ENCODE data around the gene MID1.

Gene MID1

DNA sequence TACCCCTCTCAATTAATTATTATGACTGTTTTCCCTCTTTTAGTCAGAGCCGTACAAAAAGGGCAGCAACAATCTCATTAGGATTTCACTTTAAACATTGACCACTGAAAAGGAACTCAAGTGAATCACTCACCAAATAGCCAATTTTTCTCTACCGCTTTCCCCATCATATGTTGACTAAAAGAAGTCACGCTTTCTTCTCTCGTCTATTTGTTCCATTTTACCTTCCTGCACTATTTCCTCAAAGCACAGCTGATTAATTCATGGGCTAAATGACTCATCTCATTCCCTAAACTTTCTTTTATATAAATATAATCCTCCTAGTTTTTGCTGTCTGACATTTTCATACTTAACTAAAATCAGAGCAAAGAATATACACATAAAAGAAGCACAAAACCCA, 8.2 kb downstream of the MID1 start:
- DNase-seq, result peak in 1 of 2 donors; percentile 23

DNA sequence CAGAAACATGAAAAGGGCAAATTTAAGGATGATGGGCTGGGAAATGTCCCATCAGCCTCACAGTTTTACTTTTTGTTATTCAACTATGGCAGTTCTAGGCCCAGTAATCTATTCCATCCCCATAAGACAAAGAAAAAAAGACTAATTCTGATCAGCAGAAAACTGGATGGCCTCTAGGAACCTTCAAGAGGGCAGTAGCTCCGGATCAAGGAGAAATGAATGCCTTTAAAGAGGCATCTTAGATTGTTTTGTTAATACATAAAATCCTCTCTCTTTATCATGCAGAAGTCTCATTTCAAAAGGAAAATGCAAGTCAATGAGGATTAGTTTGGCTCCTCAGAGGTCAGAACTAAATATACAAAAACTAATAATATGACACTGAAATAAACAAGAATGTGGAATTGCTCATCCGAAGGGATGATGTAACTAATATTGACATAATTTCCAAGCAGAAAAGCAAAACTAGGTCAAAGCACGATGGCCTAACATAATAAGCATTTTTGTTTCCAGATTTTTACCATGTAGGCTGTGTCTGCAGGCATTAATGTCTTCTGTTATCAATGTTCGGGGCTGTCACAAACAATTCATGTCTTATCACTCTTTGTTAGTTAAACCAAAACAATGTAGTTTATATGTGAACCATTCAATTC, 8.8 kb downstream of the MID1 start:
- Histone ChIP-seq H3K4ac (ENCODE audit: low read depth, low read length) (no peak overlapping the region), H3K4me3 (ENCODE audit: low read depth, low read length) (no peak overlapping the region), H4K12ac (ENCODE audit: low read depth, low read length) (no peak overlapping the region), H3K4me2 (ENCODE audit: low read length) (no peak overlapping the region), H2BK5ac (ENCODE audit: low read depth, low read length, poor library complexity) (no peak overlapping the region), H3K23ac (ENCODE audit: low read length) (no peak overlapping the region), H3K79me2 (ENCODE audit: control insufficient read depth, insufficient read depth, low read length, poor library complexity) (peaks cover 2% of the 10 kb centered on the region), H3K36me3 (ENCODE audit: control insufficient read depth in 1 of 2, insufficient read depth in 2 of 2, low read length in 2 of 2) (no peaks in the 10 kb centered on the region), H3K18ac (ENCODE audit: low read length) (no peak overlapping the region), H2BK120ac (ENCODE audit: insufficient read depth, low read length, poor library complexity) (no peak overlapping the region), H4K8ac (ENCODE audit: low read depth, low read length) (no peak overlapping the region), H3K9me3 (ENCODE audit: insufficient read depth, low read depth, low read length) (no peaks in the 10 kb centered on the region), H2AK5ac (ENCODE audit: low read length) (no peak overlapping the region), H3K27ac (ENCODE audit: low read depth, low read length) (no peak overlapping the region), H3K9ac (ENCODE audit: low read length) (no peak overlapping the region), H4K91ac (ENCODE audit: low read depth, low read length) (no peak overlapping the region), H2AFZ (ENCODE audit: insufficient read depth, low read length, poor library complexity) (no peak overlapping the region), H3K79me1 (ENCODE audit: low read length) (no peaks in the 10 kb centered on the region), H3K14ac (ENCODE audit: low read length) (no peak overlapping the region), H3K4me1 (ENCODE audit: control insufficient read depth in 1 of 2, insufficient read depth in 2 of 2, low read length in 2 of 2) (peaks cover 0 to 3% of the 10 kb centered on the region in 2 experiments), H2BK12ac (ENCODE audit: low read length) (no peak overlapping the region), H3K27me3 (ENCODE audit: insufficient read depth, low read length) (no peaks in the 10 kb centered on the region)
- WGBS (ENCODE audit: extremely low coverage, insufficient coverage, insufficient read length), result no CpG with 5 or more reads among the region's 4 CpGs
- DNase-seq, result peak; percentile 6 to 54

More for the DNA sequence above, 8.2 kb downstream of the MID1 start:
- Histone ChIP-seq H4K12ac (ENCODE audit: low read depth, low read length) (no peak overlapping the region), H3K27me3 (ENCODE audit: insufficient read depth, low read length) (no peaks in the 10 kb centered on the region), H2BK120ac (ENCODE audit: insufficient read depth, low read length, poor library complexity) (no peak overlapping the region), H3K9ac (ENCODE audit: low read length) (no peak overlapping the region), H3K14ac (ENCODE audit: low read length) (no peak overlapping the region), H3K9me3 (ENCODE audit: insufficient read depth, low read depth, low read length) (no peaks in the 10 kb centered on the region), H3K27ac (ENCODE audit: low read depth, low read length) (no peak overlapping the region), H2AFZ (ENCODE audit: insufficient read depth, low read length, poor library complexity) (no peak overlapping the region), H3K4ac (ENCODE audit: low read depth, low read length) (no peak overlapping the region), H3K4me2 (ENCODE audit: low read length) (no peak overlapping the region), H4K91ac (ENCODE audit: low read depth, low read length) (no peak overlapping the region), H3K4me3 (ENCODE audit: low read depth, low read length) (no peak overlapping the region), H3K79me1 (ENCODE audit: low read length) (no peaks in the 10 kb centered on the region), H3K36me3 (ENCODE audit: control insufficient read depth in 1 of 2, insufficient read depth in 2 of 2, low read length in 2 of 2) (no peaks in the 10 kb centered on the region), H2AK5ac (ENCODE audit: low read length) (no peak overlapping the region), H3K18ac (ENCODE audit: low read length) (no peak overlapping the region), H2BK5ac (ENCODE audit: low read depth, low read length, poor library complexity) (no peak overlapping the region), H3K79me2 (ENCODE audit: control insufficient read depth, insufficient read depth, low read length, poor library complexity) (peaks cover 2% of the 10 kb centered on the region), H4K8ac (ENCODE audit: low read depth, low read length) (no peak overlapping the region), H2BK12ac (ENCODE audit: low read length) (no peak overlapping the region), H3K4me1 (ENCODE audit: control insufficient read depth in 1 of 2, insufficient read depth in 2 of 2, low read length in 2 of 2) (peaks cover 0 to 3% of the 10 kb centered on the region in 2 experiments), H3K23ac (ENCODE audit: low read length) (no peak overlapping the region)
- no CpG with 5 or more reads among the region's 4 CpGs for WGBS (ENCODE audit: extremely low coverage, insufficient coverage, insufficient read length)

DNA sequence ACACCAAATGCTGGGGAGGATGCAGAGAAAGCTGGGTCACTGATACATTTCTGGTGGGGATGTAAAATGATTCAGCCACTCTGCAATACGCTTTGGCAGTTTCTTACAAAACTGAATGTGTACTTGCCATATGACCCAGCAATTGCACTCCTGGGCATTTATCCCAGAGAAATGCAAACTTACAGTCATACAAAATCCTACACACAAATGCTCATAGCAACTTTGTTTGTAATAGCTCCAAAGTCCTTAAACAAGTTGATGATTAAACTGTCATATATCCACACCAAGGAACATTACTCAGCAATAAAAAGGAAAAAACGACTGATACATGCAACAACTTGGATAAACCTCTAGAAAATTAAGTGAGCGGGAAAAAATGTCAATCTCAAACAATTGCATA, 12.3 kb downstream of the MID1 start:
- Histone ChIP-seq H3K18ac (ENCODE audit: low read length) (no peak overlapping the region), H3K27ac (ENCODE audit: low read depth, low read length) (no peak overlapping the region), H3K9me3 (ENCODE audit: insufficient read depth, low read depth, low read length) (no peaks in the 10 kb centered on the region), H2AFZ (ENCODE audit: insufficient read depth, low read length, poor library complexity) (no peak overlapping the region), H3K4me2 (ENCODE audit: low read length) (no peak overlapping the region), H3K4me3 (ENCODE audit: low read depth, low read length) (no peak overlapping the region), H3K79me1 (ENCODE audit: low read length) (no peaks in the 10 kb centered on the region), H4K8ac (ENCODE audit: low read depth, low read length) (no peak overlapping the region), H4K12ac (ENCODE audit: low read depth, low read length) (no peak overlapping the region), H3K79me2 (ENCODE audit: control insufficient read depth, insufficient read depth, low read length, poor library complexity) (no peaks in the 10 kb centered on the region), H2BK5ac (ENCODE audit: low read depth, low read length, poor library complexity) (no peak overlapping the region), H3K36me3 (ENCODE audit: control insufficient read depth in 1 of 2, insufficient read depth in 2 of 2, low read length in 2 of 2) (no peaks in the 10 kb centered on the region), H3K27me3 (ENCODE audit: insufficient read depth, low read length) (no peaks in the 10 kb centered on the region), H2BK120ac (ENCODE audit: insufficient read depth, low read length, poor library complexity) (no peak overlapping the region), H4K91ac (ENCODE audit: low read depth, low read length) (no peak overlapping the region), H2BK12ac (ENCODE audit: low read length) (no peak overlapping the region), H3K4ac (ENCODE audit: low read depth, low read length) (peak overlapping the region; percentile 55), H3K9ac (ENCODE audit: low read length) (no peak overlapping the region), H3K4me1 (ENCODE audit: control insufficient read depth in 1 of 2, insufficient read depth in 2 of 2, low read length in 2 of 2) (peaks cover 2 to 3% of the 10 kb centered on the region in 2 experiments), H2AK5ac (ENCODE audit: low read length) (no peak overlapping the region), H3K23ac (ENCODE audit: low read length) (no peak overlapping the region), H3K14ac (ENCODE audit: low read length) (no peak overlapping the region)
- DNase-seq, result no peak
- no CpG with 5 or more reads among the region's 3 CpGs for WGBS (ENCODE audit: extremely low coverage, insufficient coverage, insufficient read length)

DNA sequence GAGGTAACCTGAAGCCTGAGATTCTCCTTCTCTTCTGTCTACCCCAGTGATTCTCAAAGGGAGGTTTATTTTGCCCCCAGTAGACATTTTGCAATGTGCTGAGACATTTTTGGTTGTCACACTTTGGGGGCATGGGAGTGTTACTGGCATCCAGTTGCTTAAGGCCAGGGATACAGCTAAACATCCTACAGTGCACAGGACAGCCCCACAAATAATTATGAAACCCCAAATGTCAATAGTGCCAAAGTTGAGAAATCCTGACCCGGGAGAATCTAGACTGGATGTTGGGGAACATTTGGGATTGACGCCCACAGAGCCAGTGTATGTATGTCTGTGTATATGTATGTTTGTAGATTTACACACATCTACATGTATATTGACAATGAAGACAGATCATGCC, 13.2 kb downstream of the MID1 start:
- H3K27me3 ChIP-seq (ENCODE audit: insufficient read depth, low read length), result no peaks in the 10 kb centered on the region
- no peak overlapping the region for H3K4ac ChIP-seq (ENCODE audit: low read depth, low read length)
- no CpG with 5 or more reads among the region's 2 CpGs for WGBS (ENCODE audit: extremely low coverage, insufficient coverage, insufficient read length)
- no peak overlapping the region for H2AFZ ChIP-seq (ENCODE audit: insufficient read depth, low read length, poor library complexity)
- H4K12ac ChIP-seq (ENCODE audit: low read depth, low read length), result no peak overlapping the region
- no peaks in the 10 kb centered on the region for H3K36me3 ChIP-seq (ENCODE audit: control insufficient read depth in 1 of 2, insufficient read depth in 2 of 2, low read length in 2 of 2)
- no peak overlapping the region for H3K14ac ChIP-seq (ENCODE audit: low read length)
- H2BK120ac ChIP-seq (ENCODE audit: insufficient read depth, low read length, poor library complexity), result no peak overlapping the region
- H2BK12ac ChIP-seq (ENCODE audit: low read length), result no peak overlapping the region
- no peak overlapping the region for H2BK5ac ChIP-seq (ENCODE audit: low read depth, low read length, poor library complexity)
- no peak overlapping the region for H2AK5ac ChIP-seq (ENCODE audit: low read length)
- no peak for DNase-seq
- no peak overlapping the region for H3K4me2 ChIP-seq (ENCODE audit: low read length)
- H4K91ac ChIP-seq (ENCODE audit: low read depth, low read length), result no peak overlapping the region
- no peak overlapping the region for H3K27ac ChIP-seq (ENCODE audit: low read depth, low read length)
- no peaks in the 10 kb centered on the region for H3K9me3 ChIP-seq (ENCODE audit: insufficient read depth, low read depth, low read length)
- no peak overlapping the region for H3K18ac ChIP-seq (ENCODE audit: low read length)
- H4K8ac ChIP-seq (ENCODE audit: low read depth, low read length), result no peak overlapping the region
- no peak overlapping the region for H3K9ac ChIP-seq (ENCODE audit: low read length)
- H3K4me1 ChIP-seq (ENCODE audit: control insufficient read depth in 1 of 2, insufficient read depth in 2 of 2, low read length in 2 of 2), result peaks cover 2 to 3% of the 10 kb centered on the region in 2 experiments
- H3K79me1 ChIP-seq (ENCODE audit: low read length), result no peaks in the 10 kb centered on the region
- no peak overlapping the region for H3K23ac ChIP-seq (ENCODE audit: low read length)
- no peaks in the 10 kb centered on the region for H3K79me2 ChIP-seq (ENCODE audit: control insufficient read depth, insufficient read depth, low read length, poor library complexity)
- no peak overlapping the region for H3K4me3 ChIP-seq (ENCODE audit: low read depth, low read length)

All from trophoblast cell (in vitro differentiated cells and primary cell).